ENCODE measurements around the gene TMEM59L. TPM values are rescaled to one million over a fixed set of nuclear protein-coding genes. Genes with fewer than 3 reads are reported as not detected.
"Not testable (repeated sequence)": the region's sequence is repeated elsewhere in the genome, so short reads cannot be mapped to it uniquely, and the experiment has no call there.

Gene TMEM59L
- total and polyA plus RNA-seq, 4 donors, result 0.08 to 0.15 (median 0.08) TPM; not detected in 1

DNA sequence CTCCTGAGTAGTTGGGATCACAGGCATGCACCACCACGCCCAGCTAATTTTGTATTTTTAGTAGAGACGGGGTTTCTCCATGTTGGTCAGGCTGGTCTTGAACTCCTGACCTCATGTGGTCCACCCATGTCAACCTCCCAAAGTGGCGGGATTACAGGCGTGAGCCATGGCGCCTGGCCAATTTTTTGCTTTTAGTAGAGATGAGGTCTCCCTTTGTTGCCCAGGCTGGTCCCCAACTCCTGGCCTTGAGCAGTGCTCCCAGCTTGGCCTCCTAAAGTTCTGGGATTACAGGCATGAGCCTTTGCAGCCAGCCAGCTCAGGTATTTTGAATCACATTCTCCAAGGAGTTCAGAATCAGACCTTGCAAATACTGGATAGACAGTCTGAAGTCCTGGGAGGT lies 19.9 kb upstream of the TMEM59L start:
- not testable (repeated sequence) for H3K4me3 ChIP-seq (ENCODE audit: low read depth in 1 of 3, low read length in 3 of 3); H3K27me3 ChIP-seq (ENCODE audit: control insufficient read depth in 4 of 4, insufficient read depth in 4 of 4, low read length in 3 of 4); H3K9ac ChIP-seq (ENCODE audit: low read depth in 1 of 2, low read length in 2 of 2); DNase-seq (ENCODE audit: low spot score); H3K36me3 ChIP-seq (ENCODE audit: control insufficient read depth in 4 of 4, insufficient read depth in 3 of 4, low read depth in 1 of 4, low read length in 3 of 4); H3K9me3 ChIP-seq (ENCODE audit: control insufficient read depth in 4 of 4, low read length in 3 of 4); H3K27ac ChIP-seq (ENCODE audit: low read depth in 1 of 2, low read length in 2 of 2)
- peaks cover 11 to 26% (median 21%) of the 10 kb centered on the region in 4 donors for H3K4me1 ChIP-seq (ENCODE audit: control insufficient read depth in 4 of 4, insufficient read depth in 4 of 4, low read length in 3 of 4)
- 86% methylated on average over 5 of the region's 5 CpGs for WGBS

DNA sequence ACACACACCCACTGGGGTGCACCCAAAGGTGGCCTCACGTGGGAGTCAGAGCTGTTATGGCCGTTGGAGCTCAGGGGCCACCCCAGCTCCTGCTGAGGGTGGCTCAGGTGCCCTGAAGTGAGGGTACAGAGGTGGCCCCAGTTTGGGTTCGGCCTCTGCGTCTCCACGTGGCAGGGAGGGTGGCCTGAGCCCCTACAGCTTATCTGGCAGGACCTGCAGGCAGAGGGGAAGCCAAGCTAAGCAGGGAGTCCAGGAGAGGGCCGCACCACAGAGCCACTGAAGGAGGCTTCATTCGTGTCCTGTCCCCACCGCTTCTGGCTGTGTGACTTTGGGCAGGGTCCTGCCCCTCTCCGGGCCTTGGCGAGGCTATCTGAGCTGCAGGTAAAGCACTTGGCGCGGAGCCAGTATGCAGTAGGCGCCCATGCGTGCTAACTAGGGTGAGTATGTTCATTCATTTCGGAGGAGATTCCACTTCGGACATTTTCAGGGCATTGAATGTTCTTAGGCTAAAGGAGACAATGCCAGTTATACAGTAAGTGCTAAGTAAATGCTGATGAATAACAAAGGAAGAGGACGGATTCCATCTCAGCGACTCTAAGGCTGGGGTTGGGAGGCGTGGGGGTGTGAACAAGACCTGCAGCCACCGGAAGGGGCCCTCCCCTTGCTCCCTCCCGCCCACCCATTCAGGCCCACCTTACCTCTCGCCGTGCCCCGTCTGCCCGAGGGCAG lies 19.1 kb upstream of the TMEM59L start:
- Histone ChIP-seq H3K36me3 (ENCODE audit: control insufficient read depth in 4 of 4, insufficient read depth in 3 of 4, low read depth in 1 of 4, low read length in 3 of 4) (peaks cover 0 to 3% (median 1%) of the 10 kb centered on the region in 4 donors), H3K9me3 (ENCODE audit: control insufficient read depth in 4 of 4, low read length in 3 of 4) (no peaks in the 10 kb centered on the region), H3K27ac (ENCODE audit: low read depth in 1 of 2, low read length in 2 of 2) (no peak overlapping the region), H3K9ac (ENCODE audit: low read depth in 1 of 2, low read length in 2 of 2) (no peak overlapping the region), H3K4me3 (ENCODE audit: low read depth in 1 of 3, low read length in 3 of 3) (peak overlapping the region in 1 of 3 donors; percentile 26), H3K4me1 (ENCODE audit: control insufficient read depth in 4 of 4, insufficient read depth in 4 of 4, low read length in 3 of 4) (peaks cover 11 to 25% (median 16%) of the 10 kb centered on the region in 4 donors), H3K27me3 (ENCODE audit: control insufficient read depth in 4 of 4, insufficient read depth in 4 of 4, low read length in 3 of 4) (peaks cover 0 to 5% (median under 1%) of the 10 kb centered on the region in 4 donors)
- DNase-seq (ENCODE audit: low spot score), result no peak
- WGBS, result 42% methylated on average over 25 of the region's 25 CpGs
- no peak for TF ChIP-seq RXRA (IDR thresholded peaks at IDR 0.05)
- TF ChIP-seq RAD21 (IDR thresholded peaks at IDR 0.05), result no peak
- no peak for TF ChIP-seq YY1 (IDR thresholded peaks at IDR 0.05)
- TF ChIP-seq, protein P1, sequence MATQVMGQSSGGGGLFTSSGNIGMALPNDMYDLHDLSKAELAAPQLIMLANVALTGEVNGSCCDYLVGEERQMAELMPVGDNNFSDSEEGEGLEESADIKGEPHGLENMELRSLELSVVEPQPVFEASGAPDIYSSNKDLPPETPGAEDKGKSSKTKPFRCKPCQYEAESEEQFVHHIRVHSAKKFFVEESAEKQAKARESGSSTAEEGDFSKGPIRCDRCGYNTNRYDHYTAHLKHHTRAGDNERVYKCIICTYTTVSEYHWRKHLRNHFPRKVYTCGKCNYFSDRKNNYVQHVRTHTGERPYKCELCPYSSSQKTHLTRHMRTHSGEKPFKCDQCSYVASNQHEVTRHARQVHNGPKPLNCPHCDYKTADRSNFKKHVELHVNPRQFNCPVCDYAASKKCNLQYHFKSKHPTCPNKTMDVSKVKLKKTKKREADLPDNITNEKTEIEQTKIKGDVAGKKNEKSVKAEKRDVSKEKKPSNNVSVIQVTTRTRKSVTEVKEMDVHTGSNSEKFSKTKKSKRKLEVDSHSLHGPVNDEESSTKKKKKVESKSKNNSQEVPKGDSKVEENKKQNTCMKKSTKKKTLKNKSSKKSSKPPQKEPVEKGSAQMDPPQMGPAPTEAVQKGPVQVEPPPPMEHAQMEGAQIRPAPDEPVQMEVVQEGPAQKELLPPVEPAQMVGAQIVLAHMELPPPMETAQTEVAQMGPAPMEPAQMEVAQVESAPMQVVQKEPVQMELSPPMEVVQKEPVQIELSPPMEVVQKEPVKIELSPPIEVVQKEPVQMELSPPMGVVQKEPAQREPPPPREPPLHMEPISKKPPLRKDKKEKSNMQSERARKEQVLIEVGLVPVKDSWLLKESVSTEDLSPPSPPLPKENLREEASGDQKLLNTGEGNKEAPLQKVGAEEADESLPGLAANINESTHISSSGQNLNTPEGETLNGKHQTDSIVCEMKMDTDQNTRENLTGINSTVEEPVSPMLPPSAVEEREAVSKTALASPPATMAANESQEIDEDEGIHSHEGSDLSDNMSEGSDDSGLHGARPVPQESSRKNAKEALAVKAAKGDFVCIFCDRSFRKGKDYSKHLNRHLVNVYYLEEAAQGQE (IDR thresholded peaks at IDR 0.05), result no peak
- no peak for TF ChIP-seq NR2F2 (IDR thresholded peaks at IDR 0.05)
- no peak for TF ChIP-seq FOXA1 (IDR thresholded peaks at IDR 0.05)
- TF ChIP-seq HNF4A (conservative IDR thresholded peaks at IDR 0.05), result no peak
- TF ChIP-seq, protein P2, sequence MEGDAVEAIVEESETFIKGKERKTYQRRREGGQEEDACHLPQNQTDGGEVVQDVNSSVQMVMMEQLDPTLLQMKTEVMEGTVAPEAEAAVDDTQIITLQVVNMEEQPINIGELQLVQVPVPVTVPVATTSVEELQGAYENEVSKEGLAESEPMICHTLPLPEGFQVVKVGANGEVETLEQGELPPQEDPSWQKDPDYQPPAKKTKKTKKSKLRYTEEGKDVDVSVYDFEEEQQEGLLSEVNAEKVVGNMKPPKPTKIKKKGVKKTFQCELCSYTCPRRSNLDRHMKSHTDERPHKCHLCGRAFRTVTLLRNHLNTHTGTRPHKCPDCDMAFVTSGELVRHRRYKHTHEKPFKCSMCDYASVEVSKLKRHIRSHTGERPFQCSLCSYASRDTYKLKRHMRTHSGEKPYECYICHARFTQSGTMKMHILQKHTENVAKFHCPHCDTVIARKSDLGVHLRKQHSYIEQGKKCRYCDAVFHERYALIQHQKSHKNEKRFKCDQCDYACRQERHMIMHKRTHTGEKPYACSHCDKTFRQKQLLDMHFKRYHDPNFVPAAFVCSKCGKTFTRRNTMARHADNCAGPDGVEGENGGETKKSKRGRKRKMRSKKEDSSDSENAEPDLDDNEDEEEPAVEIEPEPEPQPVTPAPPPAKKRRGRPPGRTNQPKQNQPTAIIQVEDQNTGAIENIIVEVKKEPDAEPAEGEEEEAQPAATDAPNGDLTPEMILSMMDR (IDR thresholded peaks at IDR 0.05; ENCODE audit: low read depth, low read length, missing input control), result no peak
- TF ChIP-seq GABPA (IDR thresholded peaks at IDR 0.05 in 1 of 2, conservative IDR thresholded peaks at IDR 0.05 in 1 of 2), result no peak
- TF ChIP-seq HNF4G (IDR thresholded peaks at IDR 0.05), result no peak
- TF ChIP-seq, protein P3, sequence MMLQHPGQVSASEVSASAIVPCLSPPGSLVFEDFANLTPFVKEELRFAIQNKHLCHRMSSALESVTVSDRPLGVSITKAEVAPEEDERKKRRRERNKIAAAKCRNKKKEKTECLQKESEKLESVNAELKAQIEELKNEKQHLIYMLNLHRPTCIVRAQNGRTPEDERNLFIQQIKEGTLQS (IDR thresholded peaks at IDR 0.05), result no peak
- TF ChIP-seq, protein P4, sequence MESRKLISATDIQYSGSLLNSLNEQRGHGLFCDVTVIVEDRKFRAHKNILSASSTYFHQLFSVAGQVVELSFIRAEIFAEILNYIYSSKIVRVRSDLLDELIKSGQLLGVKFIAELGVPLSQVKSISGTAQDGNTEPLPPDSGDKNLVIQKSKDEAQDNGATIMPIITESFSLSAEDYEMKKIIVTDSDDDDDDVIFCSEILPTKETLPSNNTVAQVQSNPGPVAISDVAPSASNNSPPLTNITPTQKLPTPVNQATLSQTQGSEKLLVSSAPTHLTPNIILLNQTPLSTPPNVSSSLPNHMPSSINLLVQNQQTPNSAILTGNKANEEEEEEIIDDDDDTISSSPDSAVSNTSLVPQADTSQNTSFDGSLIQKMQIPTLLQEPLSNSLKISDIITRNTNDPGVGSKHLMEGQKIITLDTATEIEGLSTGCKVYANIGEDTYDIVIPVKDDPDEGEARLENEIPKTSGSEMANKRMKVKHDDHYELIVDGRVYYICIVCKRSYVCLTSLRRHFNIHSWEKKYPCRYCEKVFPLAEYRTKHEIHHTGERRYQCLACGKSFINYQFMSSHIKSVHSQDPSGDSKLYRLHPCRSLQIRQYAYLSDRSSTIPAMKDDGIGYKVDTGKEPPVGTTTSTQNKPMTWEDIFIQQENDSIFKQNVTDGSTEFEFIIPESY (IDR thresholded peaks at IDR 0.05), result no peak
- TF ChIP-seq TAF1 (conservative IDR thresholded peaks at IDR 0.05), result no peak
- TF ChIP-seq FOXA2 (IDR thresholded peaks at IDR 0.05), result no peak
- TF ChIP-seq, protein P5, sequence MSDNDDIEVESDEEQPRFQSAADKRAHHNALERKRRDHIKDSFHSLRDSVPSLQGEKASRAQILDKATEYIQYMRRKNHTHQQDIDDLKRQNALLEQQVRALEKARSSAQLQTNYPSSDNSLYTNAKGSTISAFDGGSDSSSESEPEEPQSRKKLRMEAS (IDR thresholded peaks at IDR 0.05), result no peak
- no peak for TF ChIP-seq SP1 (IDR thresholded peaks at IDR 0.05)
- TF ChIP-seq JUND (IDR thresholded peaks at IDR 0.05), result no peak
- TF ChIP-seq EGR1 (IDR thresholded peaks at IDR 0.05; ENCODE audit: low read depth in 2 of 2), result no peak
